ENCODE results near the gene SUPT4H1.
"Not testable (repeated sequence)": the region's sequence is repeated elsewhere in the genome, so short reads cannot be mapped to it uniquely, and the experiment has no call there.

SUPT4H1 gene

GRCh38 chr17:58344047-58344790, 7.8 kb downstream of the SUPT4H1 start:
- H3K4me3 ChIP-seq (ENCODE audit: low read length) = no peak overlapping the region
- H3K27me3 ChIP-seq (ENCODE audit: insufficient read depth, low read length) = no peaks in the 10 kb centered on the region
- no peaks in the 10 kb centered on the region for H3K9me3 ChIP-seq (ENCODE audit: insufficient read depth, low read depth, low read length)
- H3K9ac ChIP-seq (ENCODE audit: low read depth, low read length) = no peak overlapping the region
- H3K36me3 ChIP-seq (ENCODE audit: insufficient read depth, low read depth, low read length) = peaks cover 53% of the 10 kb centered on the region
- no peak overlapping the region for H3K27ac ChIP-seq (ENCODE audit: low read length)
- H3K4me1 ChIP-seq (ENCODE audit: insufficient read depth, low read length) = peaks cover 5% of the 10 kb centered on the region; the same call in 1 of the 2 replicates

- H3K4me1 ChIP-seq (ENCODE audit: insufficient read depth, low read length) = peaks cover 14% of the 10 kb centered on the region; the same call in 1 of the 2 replicates
- no peak overlapping the region for H3K4me3 ChIP-seq (ENCODE audit: low read length)
- H3K9me3 ChIP-seq (ENCODE audit: insufficient read depth, low read depth, low read length) = no peaks in the 10 kb centered on the region
- H3K27ac ChIP-seq (ENCODE audit: low read length) = no peak overlapping the region
- H3K9ac ChIP-seq (ENCODE audit: low read depth, low read length) = no peak overlapping the region
- no peaks in the 10 kb centered on the region for H3K27me3 ChIP-seq (ENCODE audit: insufficient read depth, low read length)
- peaks cover 42% of the 10 kb centered on the region for H3K36me3 ChIP-seq (ENCODE audit: insufficient read depth, low read depth, low read length)
Measured at GRCh38 chr17:58343131-58343530, 8.9 kb downstream of the SUPT4H1 start.

GRCh38 chr17:58341861-58342475, 10.0 kb downstream of the SUPT4H1 start:
- Histone ChIP-seq H3K36me3 (ENCODE audit: insufficient read depth, low read depth, low read length) (peaks cover 30% of the 10 kb centered on the region), H3K4me3 (ENCODE audit: low read length) (no peak overlapping the region), H3K9ac (ENCODE audit: low read depth, low read length) (no peak overlapping the region), H3K27me3 (ENCODE audit: insufficient read depth, low read length) (peaks cover 8% of the 10 kb centered on the region; the same call in 1 of the 2 replicates), H3K9me3 (ENCODE audit: insufficient read depth, low read depth, low read length) (no peaks in the 10 kb centered on the region), H3K4me1 (ENCODE audit: insufficient read depth, low read length) (peaks cover 23% of the 10 kb centered on the region), H3K27ac (ENCODE audit: low read length) (no peak overlapping the region)

GRCh38 chr17:58341136-58341860, 10.7 kb downstream of the SUPT4H1 start:
- not testable (repeated sequence) for H3K27ac ChIP-seq (ENCODE audit: low read length); H3K4me3 ChIP-seq (ENCODE audit: low read length); H3K9me3 ChIP-seq (ENCODE audit: insufficient read depth, low read depth, low read length); H3K9ac ChIP-seq (ENCODE audit: low read depth, low read length)
- Histone ChIP-seq H3K36me3 (ENCODE audit: insufficient read depth, low read depth, low read length) (peaks cover 24% of the 10 kb centered on the region), H3K4me1 (ENCODE audit: insufficient read depth, low read length) (peaks cover 23% of the 10 kb centered on the region), H3K27me3 (ENCODE audit: insufficient read depth, low read length) (peaks cover 13% of the 10 kb centered on the region; the same call in 1 of the 2 replicates)

GRCh38 chr17:58340405-58340876, 11.6 kb downstream of the SUPT4H1 start:
- Histone ChIP-seq H3K9me3 (ENCODE audit: insufficient read depth, low read depth, low read length) (no peaks in the 10 kb centered on the region), H3K4me1 (ENCODE audit: insufficient read depth, low read length) (peaks cover 23% of the 10 kb centered on the region), H3K27ac (ENCODE audit: low read length) (no peak overlapping the region), H3K4me3 (ENCODE audit: low read length) (no peak overlapping the region), H3K36me3 (ENCODE audit: insufficient read depth, low read depth, low read length) (peaks cover 15% of the 10 kb centered on the region), H3K9ac (ENCODE audit: low read depth, low read length) (peak overlapping the region; percentile 53; the same call in 1 of the 2 replicates), H3K27me3 (ENCODE audit: insufficient read depth, low read length) (peaks cover 13% of the 10 kb centered on the region; the same call in 1 of the 2 replicates)

- peak overlapping the region; percentile 53; the same call in 1 of the 2 replicates for H3K9ac ChIP-seq (ENCODE audit: low read depth, low read length)
- peaks cover 23% of the 10 kb centered on the region for H3K4me1 ChIP-seq (ENCODE audit: insufficient read depth, low read length)
- peaks cover 9% of the 10 kb centered on the region for H3K36me3 ChIP-seq (ENCODE audit: insufficient read depth, low read depth, low read length)
- peak overlapping the region; percentile 28; the same call in 1 of the 2 replicates for H3K4me3 ChIP-seq (ENCODE audit: low read length)
- peaks cover 13% of the 10 kb centered on the region; the same call in 1 of the 2 replicates for H3K27me3 ChIP-seq (ENCODE audit: insufficient read depth, low read length)
- no peaks in the 10 kb centered on the region for H3K9me3 ChIP-seq (ENCODE audit: insufficient read depth, low read depth, low read length)
- peak overlapping the region; percentile 77 for H3K27ac ChIP-seq (ENCODE audit: low read length)
Measured at GRCh38 chr17:58339755-58340404, 12.1 kb downstream of the SUPT4H1 start.

- Histone ChIP-seq H3K27ac (ENCODE audit: low read length) (peak overlapping the region; percentile 77), H3K4me1 (ENCODE audit: insufficient read depth, low read length) (peaks cover 23% of the 10 kb centered on the region), H3K9ac (ENCODE audit: low read depth, low read length) (peak overlapping the region; percentile 53; the same call in 1 of the 2 replicates), H3K27me3 (ENCODE audit: insufficient read depth, low read length) (peaks cover 13% of the 10 kb centered on the region; the same call in 1 of the 2 replicates), H3K9me3 (ENCODE audit: insufficient read depth, low read depth, low read length) (no peaks in the 10 kb centered on the region), H3K36me3 (ENCODE audit: insufficient read depth, low read depth, low read length) (peaks cover 2% of the 10 kb centered on the region; the same call in 1 of the 2 replicates), H3K4me3 (ENCODE audit: low read length) (peak overlapping the region; percentile 28; the same call in 1 of the 2 replicates)
Measured at GRCh38 chr17:58338841-58339754, 12.9 kb downstream of the SUPT4H1 start.

GRCh38 chr17:58338454-58338840, 13.6 kb downstream of the SUPT4H1 start:
- no peaks in the 10 kb centered on the region for H3K9me3 ChIP-seq (ENCODE audit: insufficient read depth, low read depth, low read length)
- peaks cover 13% of the 10 kb centered on the region; the same call in 1 of the 2 replicates for H3K27me3 ChIP-seq (ENCODE audit: insufficient read depth, low read length)
- H3K4me1 ChIP-seq (ENCODE audit: insufficient read depth, low read length) = peaks cover 23% of the 10 kb centered on the region
- H3K27ac ChIP-seq (ENCODE audit: low read length) = peak overlapping the region; percentile 77
- no peaks in the 10 kb centered on the region for H3K36me3 ChIP-seq (ENCODE audit: insufficient read depth, low read depth, low read length)
- no peak overlapping the region for H3K4me3 ChIP-seq (ENCODE audit: low read length)
- peak overlapping the region; percentile 53; the same call in 1 of the 2 replicates for H3K9ac ChIP-seq (ENCODE audit: low read depth, low read length)

GRCh38 chr17:58337600-58338453, 14.2 kb downstream of the SUPT4H1 start:
- H3K36me3 ChIP-seq (ENCODE audit: insufficient read depth, low read depth, low read length) = no peaks in the 10 kb centered on the region
- H3K4me3 ChIP-seq (ENCODE audit: low read length) = no peak overlapping the region
- no peaks in the 10 kb centered on the region for H3K9me3 ChIP-seq (ENCODE audit: insufficient read depth, low read depth, low read length)
- peak overlapping the region; percentile 77 for H3K27ac ChIP-seq (ENCODE audit: low read length)
- peak overlapping the region; percentile 80; the same call in 1 of the 2 replicates for H3K9ac ChIP-seq (ENCODE audit: low read depth, low read length)
- peaks cover 13% of the 10 kb centered on the region; the same call in 1 of the 2 replicates for H3K27me3 ChIP-seq (ENCODE audit: insufficient read depth, low read length)
- peaks cover 23% of the 10 kb centered on the region for H3K4me1 ChIP-seq (ENCODE audit: insufficient read depth, low read length)

- Histone ChIP-seq H3K36me3 (ENCODE audit: insufficient read depth, low read depth, low read length) (no peaks in the 10 kb centered on the region), H3K4me3 (ENCODE audit: low read length) (no peak overlapping the region), H3K27ac (ENCODE audit: low read length) (peak overlapping the region; percentile 50), H3K9ac (ENCODE audit: low read depth, low read length) (peak overlapping the region; percentile 80; the same call in 1 of the 2 replicates), H3K4me1 (ENCODE audit: insufficient read depth, low read length) (peaks cover 23% of the 10 kb centered on the region), H3K27me3 (ENCODE audit: insufficient read depth, low read length) (peaks cover 13% of the 10 kb centered on the region; the same call in 1 of the 2 replicates), H3K9me3 (ENCODE audit: insufficient read depth, low read depth, low read length) (no peaks in the 10 kb centered on the region)
Measured at GRCh38 chr17:58337210-58337599, 14.8 kb downstream of the SUPT4H1 start.

All from iPS-20b (cell line).